ENCODE results near the gene TBC1D5.

The TBC1D5 gene

DNA sequence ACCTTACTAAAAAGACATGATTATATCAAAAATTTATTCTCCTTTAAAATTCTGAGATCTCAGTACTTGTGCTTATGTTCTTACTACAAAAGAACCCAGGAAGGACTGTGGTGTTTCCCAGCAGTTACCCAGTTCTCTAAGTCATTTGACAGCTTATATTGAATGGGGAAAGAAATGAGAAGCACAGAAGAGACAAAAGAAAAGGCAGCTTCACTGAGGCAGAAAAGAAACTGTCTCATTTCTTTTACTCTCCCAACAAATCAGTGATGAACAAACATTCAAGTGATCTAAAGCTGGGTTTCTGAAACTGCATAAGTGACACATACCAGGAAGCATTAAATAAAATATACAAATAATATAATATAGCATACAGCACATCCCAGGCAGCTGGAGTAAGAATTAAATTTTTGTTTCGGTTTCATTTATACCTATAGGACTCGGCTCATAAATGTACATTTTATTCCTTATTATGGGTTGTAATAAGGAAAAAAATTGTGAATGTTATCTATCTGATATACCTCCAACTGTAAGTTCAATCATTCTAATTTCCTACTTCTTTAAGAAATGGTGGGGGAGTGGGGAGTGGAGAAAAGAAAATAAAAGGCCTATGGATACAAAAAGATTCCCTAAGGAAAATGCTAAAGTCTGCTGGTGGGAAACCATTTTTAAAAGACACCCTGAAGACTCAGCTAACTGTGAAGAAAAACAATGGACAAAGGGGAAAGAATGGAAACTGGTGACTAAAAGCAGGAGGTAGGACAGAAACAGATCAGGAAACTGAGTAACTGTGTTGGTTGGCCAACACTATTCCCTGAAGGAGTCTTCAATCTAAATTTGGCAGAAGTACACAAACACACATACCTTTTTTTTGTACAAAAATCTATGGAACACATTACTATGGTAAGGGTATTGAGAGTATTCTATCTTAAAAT, 156.8 kb downstream of the TBC1D5 start:
- H3K4me3 ChIP-seq (ENCODE audit: low read depth, low read length): no peak overlapping the region
- DNase-seq (ENCODE audit: low read depth): no peak
- TF ChIP-seq POLR2A (IDR thresholded peaks at IDR 0.05; ENCODE audit: extremely low read depth, insufficient read length) (no peak), MYC (IDR thresholded peaks at IDR 0.05; ENCODE audit: low read depth, low read length) (no peak)
- TF ChIP-seq, protein P1, sequence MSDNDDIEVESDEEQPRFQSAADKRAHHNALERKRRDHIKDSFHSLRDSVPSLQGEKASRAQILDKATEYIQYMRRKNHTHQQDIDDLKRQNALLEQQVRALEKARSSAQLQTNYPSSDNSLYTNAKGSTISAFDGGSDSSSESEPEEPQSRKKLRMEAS (IDR thresholded peaks at IDR 0.05; ENCODE audit: low read depth, low read length): no peak
- TF ChIP-seq, protein P2, sequence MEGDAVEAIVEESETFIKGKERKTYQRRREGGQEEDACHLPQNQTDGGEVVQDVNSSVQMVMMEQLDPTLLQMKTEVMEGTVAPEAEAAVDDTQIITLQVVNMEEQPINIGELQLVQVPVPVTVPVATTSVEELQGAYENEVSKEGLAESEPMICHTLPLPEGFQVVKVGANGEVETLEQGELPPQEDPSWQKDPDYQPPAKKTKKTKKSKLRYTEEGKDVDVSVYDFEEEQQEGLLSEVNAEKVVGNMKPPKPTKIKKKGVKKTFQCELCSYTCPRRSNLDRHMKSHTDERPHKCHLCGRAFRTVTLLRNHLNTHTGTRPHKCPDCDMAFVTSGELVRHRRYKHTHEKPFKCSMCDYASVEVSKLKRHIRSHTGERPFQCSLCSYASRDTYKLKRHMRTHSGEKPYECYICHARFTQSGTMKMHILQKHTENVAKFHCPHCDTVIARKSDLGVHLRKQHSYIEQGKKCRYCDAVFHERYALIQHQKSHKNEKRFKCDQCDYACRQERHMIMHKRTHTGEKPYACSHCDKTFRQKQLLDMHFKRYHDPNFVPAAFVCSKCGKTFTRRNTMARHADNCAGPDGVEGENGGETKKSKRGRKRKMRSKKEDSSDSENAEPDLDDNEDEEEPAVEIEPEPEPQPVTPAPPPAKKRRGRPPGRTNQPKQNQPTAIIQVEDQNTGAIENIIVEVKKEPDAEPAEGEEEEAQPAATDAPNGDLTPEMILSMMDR (IDR thresholded peaks at IDR 0.05; ENCODE audit: low read depth, low read length): no peak

DNA sequence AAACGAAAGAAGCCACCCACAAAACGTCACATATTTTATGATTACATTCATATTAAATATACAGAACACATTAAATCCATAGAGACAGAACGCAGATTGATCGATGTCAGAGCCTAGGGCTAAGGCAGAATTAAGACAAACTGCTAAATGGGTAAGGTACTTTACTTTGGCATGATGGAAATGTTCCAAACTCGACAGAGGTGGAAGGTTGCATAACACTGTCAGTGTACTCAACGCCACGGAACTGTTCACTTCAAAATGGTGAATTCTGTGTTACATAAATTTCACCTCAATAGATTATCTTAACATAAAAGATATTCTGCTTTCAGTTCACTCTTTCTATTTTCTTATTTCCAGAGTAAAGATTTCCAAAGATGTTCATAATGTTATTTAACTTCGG, 158.4 kb downstream of the TBC1D5 start:
- TF ChIP-seq, protein P2 (IDR thresholded peaks at IDR 0.05; ENCODE audit: low read depth, low read length): no peak
- no peak for TF ChIP-seq POLR2A (IDR thresholded peaks at IDR 0.05; ENCODE audit: extremely low read depth, insufficient read length)
- TF ChIP-seq MYC (IDR thresholded peaks at IDR 0.05; ENCODE audit: low read depth, low read length): no peak
- TF ChIP-seq, protein P1 (IDR thresholded peaks at IDR 0.05; ENCODE audit: low read depth, low read length): no peak
- no peak overlapping the region for H3K4me3 ChIP-seq (ENCODE audit: low read depth, low read length)
- DNase-seq (ENCODE audit: low read depth): no peak

DNA sequence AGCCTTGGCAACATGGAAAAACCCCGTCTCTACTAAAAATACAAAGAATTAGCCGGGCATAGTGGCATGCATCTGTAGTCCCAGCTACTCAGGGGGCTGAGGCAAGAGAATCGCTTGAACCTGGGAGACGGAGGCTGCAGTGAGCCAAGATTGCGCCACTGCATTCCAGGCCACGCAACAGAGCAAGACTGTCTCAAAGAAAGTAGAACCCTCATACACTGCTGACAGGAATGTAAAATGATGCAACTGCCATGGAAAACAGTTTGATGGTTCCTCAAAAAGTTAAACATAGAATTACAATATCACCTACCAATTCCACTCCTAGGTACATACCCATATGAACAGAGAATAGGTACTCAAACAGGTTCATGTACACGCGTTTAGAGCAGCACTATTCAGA, 158.9 kb downstream of the TBC1D5 start:
- H3K4me3 ChIP-seq (ENCODE audit: low read depth, low read length): no peak overlapping the region
- TF ChIP-seq MYC (IDR thresholded peaks at IDR 0.05; ENCODE audit: low read depth, low read length): no peak
- TF ChIP-seq, protein P1 (IDR thresholded peaks at IDR 0.05; ENCODE audit: low read depth, low read length): no peak
- TF ChIP-seq, protein P2 (IDR thresholded peaks at IDR 0.05; ENCODE audit: low read depth, low read length): no peak
- TF ChIP-seq POLR2A (IDR thresholded peaks at IDR 0.05; ENCODE audit: extremely low read depth, insufficient read length): no peak
- peak; percentile 11 for DNase-seq (ENCODE audit: low read depth)

DNA sequence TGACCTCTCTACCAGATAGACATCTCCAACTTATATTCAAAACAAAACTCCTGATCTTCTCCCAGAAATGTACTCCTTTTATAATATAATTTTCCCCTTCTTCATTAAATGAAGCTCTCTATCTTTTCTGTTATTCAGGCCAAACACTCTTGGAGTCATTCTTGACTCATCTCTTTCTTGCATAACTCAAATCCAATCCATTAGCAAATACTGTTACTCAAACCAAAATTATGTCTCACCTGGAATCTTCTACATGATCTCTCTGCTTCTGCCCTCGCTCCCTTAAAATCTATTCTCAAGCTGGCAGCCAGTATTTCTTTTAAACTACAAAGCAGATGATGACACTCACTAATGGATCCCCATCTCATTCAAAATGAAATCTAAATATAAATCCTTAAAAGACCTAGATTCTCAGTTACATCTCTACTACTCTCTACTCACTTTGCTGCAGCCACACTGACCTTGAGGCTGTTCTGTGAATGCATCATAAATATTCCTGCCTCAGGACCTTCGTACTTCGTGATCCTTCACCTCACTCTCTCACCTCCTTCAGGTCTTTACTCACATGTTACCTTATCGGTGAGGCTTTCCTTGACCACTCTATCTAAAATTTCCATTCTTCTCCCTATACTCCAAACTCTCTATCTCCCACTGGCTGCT, 160.9 kb downstream of the TBC1D5 start:
- H3K4me3 ChIP-seq (ENCODE audit: low read depth, low read length): no peak overlapping the region
- TF ChIP-seq, protein P2 (IDR thresholded peaks at IDR 0.05; ENCODE audit: low read depth, low read length): no peak
- TF ChIP-seq POLR2A (IDR thresholded peaks at IDR 0.05; ENCODE audit: extremely low read depth, insufficient read length) (no peak), MYC (IDR thresholded peaks at IDR 0.05; ENCODE audit: low read depth, low read length) (no peak)
- DNase-seq (ENCODE audit: low read depth): no peak

DNA sequence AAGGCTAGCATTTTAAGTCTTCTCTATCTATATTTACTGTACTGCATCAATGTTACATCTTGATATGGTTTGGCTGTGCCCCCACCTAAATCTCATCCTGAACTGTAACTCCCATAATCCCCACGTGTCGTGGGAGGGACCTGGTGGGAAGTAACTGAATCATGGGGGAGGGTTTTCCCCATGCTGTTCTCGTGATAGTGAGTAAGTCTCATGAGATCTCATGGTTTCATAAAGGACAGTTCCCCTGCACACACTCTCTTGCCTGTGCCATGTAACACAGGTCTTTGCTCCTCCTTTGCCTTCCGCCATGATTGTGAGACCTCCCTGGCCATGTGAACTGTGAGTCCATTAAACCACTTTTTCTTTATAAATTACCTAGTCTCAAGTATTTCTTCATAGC, 161.5 kb downstream of the TBC1D5 start:
- DNase-seq (ENCODE audit: low read depth): peak; percentile 31
- H3K4me3 ChIP-seq (ENCODE audit: low read depth, low read length): no peak overlapping the region
- TF ChIP-seq, protein P2 (IDR thresholded peaks at IDR 0.05; ENCODE audit: low read depth, low read length): no peak
- no peak for TF ChIP-seq POLR2A (IDR thresholded peaks at IDR 0.05; ENCODE audit: extremely low read depth, insufficient read length)
- TF ChIP-seq, protein P1 (IDR thresholded peaks at IDR 0.05; ENCODE audit: low read depth, low read length): no peak
- TF ChIP-seq MYC (IDR thresholded peaks at IDR 0.05; ENCODE audit: low read depth, low read length): no peak

All from NB4 (cell line).